ENCODE measurements around the gene TCERG1L.

- TF ChIP-seq CTCF (IDR thresholded peaks at IDR 0.05; ENCODE audit: insufficient read depth, low read length) (no peak), POLR2AphosphoS5 (IDR thresholded peaks at IDR 0.05; ENCODE audit: low read depth) (no peak), REST (IDR thresholded peaks at IDR 0.05; ENCODE audit: insufficient replicate concordance, low read depth) (no peak), GABPA (IDR thresholded peaks at IDR 0.05; ENCODE audit: low read depth) (no peak)
Measured at GRCh38 chr10:131087464-131088215, 223.9 kb downstream of the TCERG1L start.
